Activated T-cell treated with anti-CD3 and anti-CD28 coated beads for 4 hours (primary cell): ENCODE measurements around the gene OR8U1.
"Not testable (repeated sequence)": the region's sequence is repeated elsewhere in the genome, so short reads cannot be mapped to it uniquely, and the experiment has no call there.

ENCODE experiments used
- DNase-seq: peaks from one replicate; pipeline ENCODE4 v3.0.0-alpha.2; 2020

The OR8U1 gene

DNA sequence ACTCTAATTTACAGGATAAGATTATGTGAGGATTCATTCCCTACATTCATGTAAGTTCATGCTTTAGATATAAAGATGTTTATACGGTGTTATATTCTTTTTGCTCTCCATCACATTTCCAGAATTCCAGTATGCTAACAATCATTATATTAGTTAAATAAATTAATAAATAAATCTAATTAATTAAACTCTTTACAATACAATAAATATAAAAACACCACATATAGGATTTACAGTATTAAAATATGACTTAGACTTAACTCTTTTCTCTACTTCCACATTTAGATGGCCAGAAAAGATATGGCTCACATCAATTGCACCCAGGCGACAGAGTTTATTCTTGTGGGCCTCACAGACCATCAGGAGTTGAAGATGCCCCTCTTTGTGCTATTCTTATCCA lies at the start of gene OR8U1:
Gene OR8U1, plus strand, starts transcription at position 301 of the 400 bp plus-strand sequence. Its CDS starts 0 bp downstream, at position 301.
- DNase-seq, result no peak

DNA sequence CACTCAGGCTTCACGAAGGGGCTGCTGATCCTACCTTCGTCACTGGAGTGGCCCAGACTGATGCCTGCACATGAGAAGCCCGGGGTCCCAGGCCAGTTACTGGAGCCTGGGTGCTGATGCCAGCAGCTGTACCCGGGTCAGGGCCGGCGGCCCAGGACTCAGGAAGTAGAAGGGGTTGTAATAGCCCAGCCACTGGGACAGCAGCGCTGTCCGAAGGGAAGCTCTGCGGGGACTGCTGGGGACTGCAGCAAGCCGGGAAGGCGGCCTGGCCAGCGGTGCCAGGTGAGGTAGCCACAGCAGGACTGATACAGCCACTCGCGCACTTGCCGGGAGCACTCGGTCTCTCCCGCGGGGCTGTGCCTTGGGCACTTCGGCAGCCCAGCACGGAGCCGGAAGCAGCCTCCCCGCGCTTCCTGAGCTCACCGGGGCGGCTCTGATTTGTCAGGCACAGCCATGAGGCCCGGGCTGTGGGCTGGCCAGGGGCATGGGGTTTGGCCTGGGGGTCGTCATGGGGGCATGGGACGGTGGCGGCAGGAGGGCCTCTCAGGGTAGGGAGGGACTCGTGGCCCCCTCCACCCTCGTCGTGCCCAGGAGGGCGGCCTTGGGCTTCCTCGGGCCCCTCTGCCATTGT lies 43.4 kb upstream of the OR8U1 start:
- no peak for DNase-seq

DNA sequence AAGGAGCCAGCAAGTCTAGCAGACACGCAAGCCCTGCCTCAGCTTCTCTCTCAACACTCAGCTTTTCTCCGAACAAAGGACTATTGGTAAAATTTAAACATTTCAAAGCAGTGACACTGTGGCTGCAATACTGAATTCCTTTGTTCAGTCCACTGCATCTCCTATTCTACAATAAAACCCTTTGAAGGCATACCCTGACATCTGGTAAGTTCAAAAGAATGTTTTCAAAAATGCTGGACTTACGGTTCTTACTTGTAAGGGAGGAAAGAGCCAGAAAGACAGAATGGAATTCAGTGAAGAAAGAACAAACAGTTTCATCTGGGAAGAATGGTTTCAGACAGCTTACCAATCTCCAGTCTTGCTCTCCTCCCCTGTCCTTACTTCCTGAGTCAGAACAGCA lies 42.3 kb upstream of the OR8U1 start:
- no peak for DNase-seq

DNA sequence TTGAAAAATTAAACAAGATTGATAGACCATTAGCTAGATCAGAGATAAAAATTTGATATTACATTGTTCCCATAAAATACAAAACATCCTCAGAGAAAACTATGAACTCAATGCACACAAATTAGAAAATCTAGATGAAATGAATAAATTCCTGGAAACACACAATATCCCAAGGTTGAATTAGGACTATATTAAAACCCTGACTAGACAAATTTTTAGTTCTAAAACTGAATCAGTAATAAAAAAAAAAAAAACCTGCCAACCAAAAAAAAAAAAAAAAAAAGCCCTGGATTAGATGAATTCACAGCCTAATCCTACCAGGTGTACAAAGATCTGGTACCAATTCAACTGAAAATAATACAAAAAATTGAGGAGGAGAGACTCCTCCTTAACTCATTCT lies 35.1 kb upstream of the OR8U1 start:
- DNase-seq, result no peak

DNA sequence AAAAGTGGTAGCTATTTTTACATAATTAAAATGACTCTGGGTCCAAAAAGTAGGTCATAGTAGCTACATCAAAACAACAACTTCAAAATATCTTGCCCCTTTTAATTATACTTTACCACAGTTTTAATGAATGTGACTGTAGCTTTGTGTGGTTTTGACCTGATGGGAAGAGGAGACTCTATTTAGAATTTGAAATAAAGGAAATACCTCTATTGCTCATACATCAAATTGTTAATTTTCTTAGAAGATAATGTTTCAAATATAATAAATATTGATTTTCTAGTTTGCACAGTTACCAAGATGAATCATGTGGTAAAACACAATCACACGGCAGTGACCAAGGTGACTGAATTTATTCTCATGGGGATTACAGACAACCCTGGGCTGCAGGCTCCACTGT lies 29.7 kb upstream of the OR8U1 start, which contains the start of gene OR8K1:
Gene OR8K1, plus strand, starts transcription at position 301 of the 400 bp plus-strand sequence. Its CDS starts 0 bp downstream, at position 301.
- DNase-seq, result no peak

DNA sequence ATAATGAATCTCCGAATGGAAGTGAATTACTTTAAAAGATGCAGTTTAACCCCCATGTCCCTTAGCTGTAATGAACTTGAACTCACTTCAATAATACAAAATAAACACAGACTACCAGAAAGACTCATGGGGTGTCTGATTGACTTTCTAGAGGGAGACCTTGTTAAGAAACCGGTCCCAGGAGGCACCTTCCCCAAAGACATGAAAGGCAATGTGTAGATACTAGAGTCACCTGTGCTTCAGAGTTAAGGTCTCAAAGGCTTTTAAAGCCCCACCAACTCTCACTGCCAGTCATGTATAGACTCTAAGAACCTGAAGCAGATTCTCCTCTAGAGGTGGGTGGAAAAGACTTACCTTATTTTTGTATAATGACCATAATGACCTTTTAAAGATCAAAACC lies 21.4 kb upstream of the OR8U1 start, which contains the start of gene OR8J1:
Gene OR8J1, plus strand, starts transcription at position 301 of the 400 bp plus-strand sequence. CDS start 5,956 bp downstream, outside the sequence.
- no peak for DNase-seq

DNA sequence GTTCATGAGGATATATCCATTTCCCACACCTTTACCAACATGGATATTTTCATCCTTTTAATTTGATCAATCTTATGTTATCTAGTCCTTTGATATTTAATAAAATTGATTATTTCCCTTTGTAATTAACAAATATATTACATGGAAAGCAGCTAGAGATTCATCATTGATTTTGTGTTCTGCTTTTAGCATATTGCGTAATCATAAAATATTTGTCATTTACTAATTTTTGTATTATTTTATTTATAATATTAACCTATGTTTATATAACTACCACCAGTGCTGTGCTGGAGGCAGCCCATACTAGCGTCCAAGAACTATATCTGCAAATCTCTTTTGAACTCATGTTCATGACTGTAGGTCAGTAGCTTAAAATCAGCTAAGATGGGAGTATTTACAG lies 4.7 kb downstream of the OR8U1 start:
- DNase-seq, result no peak

DNA sequence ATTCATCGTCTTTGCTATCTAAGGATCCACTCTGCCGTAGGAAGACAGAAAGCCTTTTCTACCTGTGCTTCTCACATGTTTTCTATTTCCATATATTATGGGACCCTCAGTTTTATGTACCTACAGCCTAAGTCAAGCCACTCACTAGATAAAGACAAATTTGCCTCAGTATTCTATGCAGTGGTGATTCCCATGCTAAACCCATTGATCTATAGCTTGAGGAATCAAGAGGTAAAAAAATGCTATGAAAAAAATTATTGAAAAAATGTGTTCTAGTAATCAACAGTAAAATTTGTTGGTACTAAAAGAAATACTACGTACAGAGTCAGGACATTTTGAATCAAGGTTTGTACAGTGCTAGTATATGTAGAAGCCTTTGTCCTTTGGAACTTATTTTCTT lies 19.0 kb downstream of the OR8U1 start:
- no peak for DNase-seq

DNA sequence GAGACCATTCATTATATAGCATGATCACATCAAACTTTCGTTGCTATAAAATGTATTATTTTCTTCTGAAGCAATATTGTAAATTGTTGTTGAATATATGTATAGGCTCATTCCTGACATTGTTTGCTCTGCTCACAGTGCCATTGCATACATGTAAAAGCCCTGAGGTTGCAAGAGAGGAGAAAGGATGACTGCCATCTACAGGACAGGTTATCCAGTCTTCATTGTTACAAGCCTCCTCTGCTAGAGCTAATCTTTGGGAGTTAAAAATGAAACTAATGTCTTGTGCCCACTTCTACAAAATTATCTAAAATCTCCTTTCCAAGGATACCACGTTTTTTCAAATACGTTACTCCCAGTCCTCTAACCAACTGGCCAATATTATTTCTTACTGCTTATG lies 20.6 kb downstream of the OR8U1 start:
- no peak for DNase-seq

DNA sequence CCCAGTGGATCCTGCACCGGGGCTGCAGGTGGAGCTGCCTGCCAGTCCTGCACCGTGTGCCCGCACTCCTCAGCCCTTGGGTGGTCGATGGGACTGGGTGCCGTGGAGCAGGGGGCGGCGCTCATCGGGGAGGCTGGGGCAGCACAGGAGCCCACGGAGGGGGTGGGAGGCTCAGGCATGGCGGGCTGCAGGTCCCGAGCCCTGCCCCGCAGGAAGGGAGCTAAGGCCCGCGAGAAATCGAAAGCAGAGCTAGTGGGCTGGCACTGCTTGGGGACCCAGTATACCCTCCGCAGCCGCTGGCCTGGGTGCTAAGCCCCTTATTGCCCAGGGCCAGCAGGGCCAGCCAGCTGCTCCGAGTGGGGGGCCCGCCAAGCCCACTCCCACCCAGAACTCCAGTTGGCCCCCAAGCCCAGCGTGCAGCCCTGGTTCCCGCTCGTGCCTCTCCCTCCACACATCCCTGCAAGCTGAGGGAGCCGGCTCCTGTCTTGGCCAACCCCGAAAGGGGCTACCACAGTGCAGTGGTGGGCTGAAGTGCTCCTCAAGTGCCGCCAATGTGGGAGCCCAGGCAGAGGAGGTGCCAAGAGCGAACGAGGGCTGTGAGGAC lies 26.5 kb downstream of the OR8U1 start:
- not testable (repeated sequence) for DNase-seq

DNA sequence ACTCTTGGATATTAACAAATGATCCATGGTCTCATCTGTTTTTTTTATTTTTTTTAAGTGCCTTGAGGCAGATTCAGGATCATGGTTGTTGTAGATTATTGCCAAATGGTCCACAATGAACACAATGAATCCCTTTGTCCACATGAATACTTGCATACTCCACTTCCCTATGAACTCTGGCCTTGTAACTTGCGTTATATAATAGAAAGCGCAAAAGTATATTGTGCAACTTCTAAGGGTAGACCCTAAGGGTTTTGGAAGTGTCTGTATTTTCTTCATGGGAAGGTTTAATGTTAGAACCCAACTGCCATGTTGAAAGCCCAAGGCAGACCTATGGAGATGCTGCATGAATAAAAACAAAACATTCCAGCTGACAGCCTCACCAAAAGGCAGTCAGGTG lies 29.0 kb downstream of the OR8U1 start:
- DNase-seq, result no peak

DNA sequence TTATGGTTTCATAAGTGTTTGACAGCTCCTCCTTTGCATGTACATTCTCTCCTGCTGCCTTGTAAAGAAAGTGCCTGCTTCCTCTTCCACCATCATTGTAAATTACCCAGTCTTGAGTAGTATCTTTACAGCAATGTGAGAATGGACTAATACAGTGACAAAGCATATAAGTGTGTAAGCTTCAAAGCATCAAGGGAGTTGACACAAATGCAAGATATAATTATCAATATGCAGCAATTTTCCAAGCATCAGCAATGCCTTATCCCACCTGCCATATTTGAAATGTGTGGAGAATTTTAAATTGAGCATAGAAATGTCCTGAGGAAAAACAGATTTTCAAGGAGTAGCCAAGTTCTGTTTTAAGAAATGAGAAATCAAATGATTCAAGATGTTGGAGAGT lies 35.4 kb downstream of the OR8U1 start:
- no peak for DNase-seq

DNA sequence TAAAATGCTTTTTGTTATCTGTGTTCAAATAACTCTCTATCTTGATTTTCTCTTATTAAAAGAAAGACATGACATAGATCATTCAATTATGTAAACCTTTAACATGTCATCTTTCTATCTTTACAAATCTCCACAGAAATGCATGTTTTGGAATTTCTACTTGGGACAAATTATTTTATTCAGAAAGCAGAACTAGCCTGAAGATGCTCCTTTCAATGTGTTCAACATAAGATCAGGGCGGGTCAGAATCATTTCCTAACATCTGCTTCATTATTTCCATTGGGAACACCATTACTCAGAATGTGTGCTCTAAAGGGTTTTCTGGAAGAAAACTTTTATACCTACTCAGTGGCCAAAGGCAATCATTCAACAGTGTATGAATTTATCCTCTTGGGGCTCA lies 37.0 kb downstream of the OR8U1 start, which contains the start of gene OR5AL1:
Gene OR5AL1, plus strand, starts transcription at position 301 of the 400 bp plus-strand sequence.
- no peak for DNase-seq
